B cell (primary cell): Measurements from ENCODE around the gene GPR158. TPM values are rescaled to one million over a fixed set of nuclear protein-coding genes. Genes with fewer than 3 reads are reported as not detected.

Experiments
- ATAC-seq: fragments of 200-7000 bp; cut with Tn5 transposase; one replicate; pipeline ENCODE4 v1.10.0; 2021; ENCODE audit warnings: low read depth, mild to moderate bottlenecking, moderate number of reproducible peaks, moderate library complexity
- CTCF ChIA-PET: fragments of 350-600 bp; sonication (Branson Sonifier 250); formaldehyde crosslinking; loops from one replicate; lab custom pipeline; 2021; ENCODE audit warnings: antibody characterized with exemption, inconsistent platforms; lab: Charles Lee
- POLR2A ChIA-PET: fragments of 350-600 bp; sonication (Branson Sonifier 250); formaldehyde crosslinking; loops from one replicate; lab custom pipeline; 2021; ENCODE audit warnings: antibody characterized with exemption; lab: Charles Lee
- DNase-seq: peaks from one replicate; pipeline ENCODE4 v3.0.0; 2013
- H2AFZ ChIP-seq: 2 replicates; pipeline ENCODE4 v1.6.1; 2012; ENCODE audit warnings: mild to moderate bottlenecking, low read depth, low read length; ENCODE audit not compliant: insufficient read depth, poor library complexity, severe bottlenecking
- H3K27ac ChIP-seq, 2 donors: 1 replicate in 1 of 2; 2 replicates in 1 of 2; pipeline ENCODE4 v1.5.1; 2012 to 2013; ENCODE audit warnings: low read length in 2 of 2, mild to moderate bottlenecking in 2 of 2, moderate library complexity in 1 of 2
- H3K27me3 ChIP-seq, 4 experiments: fragments of 200-600 bp in 1 of 4; sonication (generic) in 1 of 4; replicated peaks in 1 of 4; 1 replicate in 2 of 4; 2 replicates in 2 of 4; pipeline versions ENCODE4 v1.6.1 to v1.7.0; 2013 to 2016; ENCODE audit warnings: low read length in 3 of 4, mild to moderate bottlenecking in 2 of 4, mixed read lengths in 1 of 4, moderate library complexity in 1 of 4; ENCODE audit not compliant: insufficient read depth in 4 of 4, control insufficient read depth in 3 of 4; ENCODE audit errors: control extremely low read depth in 1 of 4
- H3K36me3 ChIP-seq, 2 experiments: replicated peaks in 1 of 2; 1 replicate in 1 of 2; 2 replicates in 1 of 2; pipeline versions ENCODE4 v1.6.1 to v1.7.1; 2013; ENCODE audit warnings: low read length in 1 of 2; ENCODE audit not compliant: insufficient read depth in 2 of 2, control insufficient read depth in 1 of 2; ENCODE audit errors: control extremely low read depth in 1 of 2, extremely low read depth in 1 of 2
- H3K4me1 ChIP-seq, 2 donors: fragments of 200-600 bp in 1 of 2; sonication (generic) in 1 of 2; 1 replicate in 1 of 2; 2 replicates in 1 of 2; pipeline versions ENCODE4 v1.5.1 to v1.6.1; 2013 to 2017; ENCODE audit warnings: low read length in 2 of 2; ENCODE audit not compliant: control insufficient read depth in 2 of 2, insufficient read depth in 2 of 2
- H3K4me2 ChIP-seq: replicated peaks from 2 replicates; pipeline ENCODE3; 2012; ENCODE audit warnings: mild to moderate bottlenecking, low read depth, low read length; ENCODE audit not compliant: poor library complexity, severe bottlenecking
- H3K4me3 ChIP-seq, 5 experiments: fragments of 200-600 bp in 1 of 5; sonication (generic) in 1 of 5; 1 replicate in 3 of 5; 2 replicates in 2 of 5; pipeline versions ENCODE4 v1.5.1 to v1.7.0; 2011 to 2016; ENCODE audit warnings: low read length in 4 of 5, mild to moderate bottlenecking in 4 of 5, low read depth in 2 of 5, control low read depth in 1 of 5, moderate library complexity in 1 of 5; ENCODE audit not compliant: insufficient read depth in 1 of 5; ENCODE audit errors: control extremely low read depth in 1 of 5, extremely low read depth in 1 of 5
- H3K79me2 ChIP-seq: fragments of 200-600 bp; sonication (generic); one replicate; pipeline ENCODE4 v1.6.0; 2016; ENCODE audit warnings: low read length; ENCODE audit not compliant: control insufficient read depth, insufficient read depth
- H3K9ac ChIP-seq: fragments of 200-600 bp; sonication (generic); 2 replicates; pipeline ENCODE4 v1.6.1; 2017; ENCODE audit warnings: mild to moderate bottlenecking, low read length, moderate library complexity
- H3K9me3 ChIP-seq, 3 donors: one replicate each; pipeline versions ENCODE4 v1.6.1 to v1.7.1; 2013; ENCODE audit warnings: low read length in 2 of 3; ENCODE audit not compliant: control insufficient read depth in 2 of 3, insufficient read depth in 1 of 3; ENCODE audit errors: control extremely low read depth in 1 of 3
- H4K20me1 ChIP-seq: 2 replicates; pipeline ENCODE4 v1.6.0; 2012; ENCODE audit warnings: mild to moderate bottlenecking, low read length; ENCODE audit not compliant: insufficient read depth, control insufficient read depth, poor library complexity, severe bottlenecking
- H3K27ac Mint-ChIP-seq: one replicate; pipeline ENCODE4 v1.8.0; 2021; ENCODE audit warnings: mixed read lengths
- H3K27me3 Mint-ChIP-seq: one replicate; pipeline ENCODE4 v1.8.0; 2021; ENCODE audit warnings: mixed read lengths
- H3K4me1 Mint-ChIP-seq: one replicate; pipeline ENCODE4 v1.8.0; 2021; ENCODE audit warnings: mixed read lengths
- H3K4me3 Mint-ChIP-seq: one replicate; pipeline ENCODE4 v1.8.0; 2021; ENCODE audit warnings: mixed read lengths
- H3K9me3 Mint-ChIP-seq: one replicate; pipeline ENCODE4 v1.8.0; 2022; ENCODE audit warnings: mixed read lengths; ENCODE audit not compliant: insufficient read depth
- EZH2 ChIP-seq: IDR thresholded peaks from 2 replicates; pipeline ENCODE4 v1.6.1; 2012; ENCODE audit warnings: borderline replicate concordance, low read depth, mild to moderate bottlenecking, moderate library complexity, low read length; ENCODE audit not compliant: insufficient read depth, poor library complexity, severe bottlenecking
- WGBS: methylation state at CpG from one replicate; pipeline ENCODE4 v1.1.5; 2013; ENCODE audit warnings: missing lambda C conversion rate; ENCODE audit not compliant: insufficient coverage; 5-methylcytosine and 5-hydroxymethylcytosine counted together
- intact Hi-C: fragments of 100-400 bp; cut with micrococcal nuclease; formaldehyde crosslinking; loops from one replicate; pipeline ENCODE4 v1.10.0; 2022
- polyA plus RNA-seq: library from polyadenylated mRNA; depleted of rRNA; stranded (reverse); fragments of >200 nt; gene quantifications from 2 replicates; pipeline ENCODE4 v1.2.3, GENCODE V29; 2012
- total RNA-seq, 2 donors: library from RNA; stranded (reverse); fragments of 120-200 nt in 1 of 2; gene quantifications; 1 replicate in 1 of 2; 2 replicates in 1 of 2; pipeline versions ENCODE4 v1.2.3 to v1.2.4, GENCODE V29; 2013 to 2022
- TF ChIP-seq, protein P1 (sequence below): fragments of 200-600 bp; IDR thresholded peaks from one replicate; pipeline ENCODE4 v1.8.0; 2022; ENCODE audit warnings: antibody characterized with exemption, mild to moderate bottlenecking

The GPR158 gene
- total and polyA plus RNA-seq, 2 donors (not counting 1 experiment from before 2014, with no cell fraction given): not detected

DNA sequence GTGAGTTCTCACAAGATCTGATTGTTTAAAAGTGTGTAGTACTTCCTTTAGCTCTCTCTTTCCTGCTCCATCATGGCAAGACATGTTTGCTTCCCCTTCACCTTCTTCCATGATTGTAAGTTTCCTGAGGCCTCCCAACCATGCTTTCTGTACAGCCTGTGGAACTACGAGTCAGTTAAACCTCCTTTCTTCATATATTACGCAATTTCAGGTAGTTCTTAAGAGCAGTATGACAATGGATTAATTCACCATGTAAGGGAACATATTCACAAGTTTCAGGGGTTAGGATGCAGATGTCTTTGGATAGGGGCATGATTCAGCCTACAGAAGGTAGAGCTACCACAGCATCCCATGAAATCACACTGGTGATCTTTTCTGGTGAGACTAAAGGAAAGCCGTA lies 174.7 kb downstream of the GPR158 start:
- Histone ChIP-seq H3K4me2 (no peak overlapping the region), H3K36me3 (no peaks in the 10 kb centered on the region), H3K27me3 (no peaks in the 10 kb centered on the region), H3K9ac (no peak overlapping the region), H4K20me1 (no peaks in the 10 kb centered on the region), H2AFZ (no peak overlapping the region), H3K4me3 (no peak overlapping the region), H3K27ac (no peak overlapping the region), H3K4me1 (no peaks in the 10 kb centered on the region), H3K9me3 (no peaks in the 10 kb centered on the region), H3K79me2 (no peaks in the 10 kb centered on the region)
- intact Hi-C loops: no loop called here
- Mint-ChIP-seq H3K27me3 (no peaks in the 10 kb centered on the region), H3K27ac (no peak overlapping the region), H3K4me1 (no peaks in the 10 kb centered on the region), H3K4me3 (no peak overlapping the region), H3K9me3 (peaks cover 3% of the 10 kb centered on the region)
- ATAC-seq (no peak), DNase-seq (no peak)
- POLR2A ChIA-PET: no interaction called here
- CTCF ChIA-PET: no interaction called here
- TF ChIP-seq, protein P1, sequence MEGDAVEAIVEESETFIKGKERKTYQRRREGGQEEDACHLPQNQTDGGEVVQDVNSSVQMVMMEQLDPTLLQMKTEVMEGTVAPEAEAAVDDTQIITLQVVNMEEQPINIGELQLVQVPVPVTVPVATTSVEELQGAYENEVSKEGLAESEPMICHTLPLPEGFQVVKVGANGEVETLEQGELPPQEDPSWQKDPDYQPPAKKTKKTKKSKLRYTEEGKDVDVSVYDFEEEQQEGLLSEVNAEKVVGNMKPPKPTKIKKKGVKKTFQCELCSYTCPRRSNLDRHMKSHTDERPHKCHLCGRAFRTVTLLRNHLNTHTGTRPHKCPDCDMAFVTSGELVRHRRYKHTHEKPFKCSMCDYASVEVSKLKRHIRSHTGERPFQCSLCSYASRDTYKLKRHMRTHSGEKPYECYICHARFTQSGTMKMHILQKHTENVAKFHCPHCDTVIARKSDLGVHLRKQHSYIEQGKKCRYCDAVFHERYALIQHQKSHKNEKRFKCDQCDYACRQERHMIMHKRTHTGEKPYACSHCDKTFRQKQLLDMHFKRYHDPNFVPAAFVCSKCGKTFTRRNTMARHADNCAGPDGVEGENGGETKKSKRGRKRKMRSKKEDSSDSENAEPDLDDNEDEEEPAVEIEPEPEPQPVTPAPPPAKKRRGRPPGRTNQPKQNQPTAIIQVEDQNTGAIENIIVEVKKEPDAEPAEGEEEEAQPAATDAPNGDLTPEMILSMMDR: no peak
- TF ChIP-seq EZH2: no peak
- no CpG with 5 or more reads among the region's 3 CpGs for WGBS

DNA sequence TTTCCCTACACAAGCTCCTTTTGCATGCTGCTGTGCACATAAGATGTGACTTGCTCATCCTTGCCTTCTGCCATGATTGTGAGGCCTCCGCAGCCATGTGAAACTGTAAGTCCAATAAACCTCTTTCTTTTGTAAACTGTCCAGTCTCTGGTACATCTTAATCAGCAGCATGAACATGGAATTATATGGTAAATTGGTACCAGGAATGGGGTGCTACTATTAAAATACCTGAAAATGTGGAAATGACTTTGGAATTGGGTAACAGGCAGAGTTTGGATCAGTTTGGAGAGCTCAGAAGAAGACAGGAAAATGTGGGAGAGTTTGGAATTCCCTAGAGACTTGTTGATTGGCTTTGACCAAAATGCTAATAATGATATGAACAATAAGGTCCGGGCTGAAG lies 181.8 kb downstream of the GPR158 start:
- ATAC-seq (no peak), DNase-seq (no peak)
- no peak overlapping the region for H3K27ac ChIP-seq
- H3K4me1 Mint-ChIP-seq: no peaks in the 10 kb centered on the region
- POLR2A ChIA-PET: no interaction called here
- H3K27me3 Mint-ChIP-seq: no peaks in the 10 kb centered on the region
- H2AFZ ChIP-seq: no peak overlapping the region
- H3K4me2 ChIP-seq: no peak overlapping the region
- TF ChIP-seq, protein P1: no peak
- no peak for TF ChIP-seq EZH2
- peaks cover 22% of the 10 kb centered on the region for H3K9me3 Mint-ChIP-seq
- H3K4me3 Mint-ChIP-seq: no peak overlapping the region
- H3K9me3 ChIP-seq: peaks cover 0 to 10% (median 7%) of the 10 kb centered on the region in 3 donors
- H3K4me3 ChIP-seq: no peak overlapping the region
- H3K27me3 ChIP-seq: no peaks in the 10 kb centered on the region
- intact Hi-C loops: no loop called here
- H3K4me1 ChIP-seq: no peaks in the 10 kb centered on the region
- no peaks in the 10 kb centered on the region for H4K20me1 ChIP-seq
- no peaks in the 10 kb centered on the region for H3K79me2 ChIP-seq
- H3K36me3 ChIP-seq: no peaks in the 10 kb centered on the region
- WGBS: 100% methylated on average over 1 of the region's 2 CpGs
- CTCF ChIA-PET: no interaction called here
- H3K9ac ChIP-seq: no peak overlapping the region
- H3K27ac Mint-ChIP-seq: no peak overlapping the region
